NB4 (cell line): ENCODE data around the gene CAPN11.
A peak's percentile ranks its signal among the peaks of the same experiment; 100 is the strongest.
"Not testable (repeated sequence)": the region's sequence is repeated elsewhere in the genome, so short reads cannot be mapped to it uniquely, and the experiment has no call there.

Source experiments
- DNase-seq: peaks from one replicate; pipeline ENCODE4 v3.0.0; 2010; ENCODE audit warnings: low read depth
- H3K4me3 ChIP-seq: one replicate; pipeline ENCODE4 v1.5.1; 2011; ENCODE audit warnings: mild to moderate bottlenecking, low read depth, low read length, moderate library complexity
- CTCF ChIP-seq: IDR thresholded peaks from one replicate; pipeline ENCODE4 v1.5.1; 2012; ENCODE audit warnings: low read depth, low read length
- MAX ChIP-seq: IDR thresholded peaks from 2 replicates; pipeline ENCODE4 v1.6.1; 2011; ENCODE audit warnings: low read depth, low read length
- MYC ChIP-seq: IDR thresholded peaks from 2 replicates; pipeline ENCODE4 v1.6.1; 2011; ENCODE audit warnings: low read depth, low read length
- POLR2A ChIP-seq: IDR thresholded peaks from 2 replicates; pipeline ENCODE4 v1.6.1; 2011; ENCODE audit warnings: mild to moderate bottlenecking; ENCODE audit not compliant: insufficient read length; ENCODE audit errors: extremely low read depth

The CAPN11 gene

GRCh38 chr6:44135173-44135758, 23.4 kb upstream of the CAPN11 start:
- H3K4me3 ChIP-seq = no peak overlapping the region
- no peak for TF ChIP-seq MYC
- no peak for TF ChIP-seq CTCF
- TF ChIP-seq MAX = no peak
- no peak for TF ChIP-seq POLR2A
- no peak for DNase-seq

GRCh38 chr6:44135875-44136274, 22.7 kb upstream of the CAPN11 start:
- DNase-seq = no peak
- no peak overlapping the region for H3K4me3 ChIP-seq
- TF ChIP-seq MAX (no peak), CTCF (peak; percentile 6)

- no peak overlapping the region for H3K4me3 ChIP-seq
- TF ChIP-seq MAX (no peak), POLR2A (no peak), MYC (no peak), CTCF (no peak)
- no peak for DNase-seq
These were observed 19.8 kb upstream of the CAPN11 start for GRCh38 chr6:44138717-44139350.

GRCh38 chr6:44139351-44139743, 19.3 kb upstream of the CAPN11 start:
- H3K4me3 ChIP-seq = no peak overlapping the region
- DNase-seq = no peak
- no peak for TF ChIP-seq MAX
- TF ChIP-seq POLR2A = no peak
- TF ChIP-seq CTCF = no peak
- TF ChIP-seq MYC = no peak

GRCh38 chr6:44142835-44143234, 15.8 kb upstream of the CAPN11 start:
- no peak for DNase-seq
- no peak overlapping the region for H3K4me3 ChIP-seq
- TF ChIP-seq CTCF (no peak), POLR2A (no peak), MAX (no peak), MYC (no peak)

- no peak for DNase-seq
These were observed 14.9 kb upstream of the CAPN11 start for GRCh38 chr6:44143731-44144130.

GRCh38 chr6:44144536-44144935, 14.1 kb upstream of the CAPN11 start:
- DNase-seq, H3K4me3 ChIP-seq: not testable (repeated sequence)

More at GRCh38 chr6:44143731-44144130, 14.9 kb upstream of the CAPN11 start:
- TF ChIP-seq POLR2A = no peak
- no peak for TF ChIP-seq MYC
- no peak for TF ChIP-seq MAX
- no peak for TF ChIP-seq CTCF
- H3K4me3 ChIP-seq = no peak overlapping the region
